OCI-LY7 (cell line): ENCODE data around the gene MKI67.

Source experiments
- EZH2phosphoT487 ChIP-seq: fragments of 200-600 bp; sonication (generic); IDR thresholded peaks from 2 replicates; pipeline ENCODE4 v1.6.1; 2018; ENCODE audit warnings: low read depth, borderline replicate concordance, mild to moderate bottlenecking, mixed run types, antibody characterized with exemption, low read length, moderate library complexity, mixed read lengths
- TF ChIP-seq, protein P1 (sequence below): fragments of 200-600 bp; sonication (generic); conservative IDR thresholded peaks from 2 replicates; pipeline ENCODE4 v1.5.1; 2014; ENCODE audit warnings: mild to moderate bottlenecking, antibody characterized with exemption, low read length, moderate library complexity, mixed read lengths

DNA sequence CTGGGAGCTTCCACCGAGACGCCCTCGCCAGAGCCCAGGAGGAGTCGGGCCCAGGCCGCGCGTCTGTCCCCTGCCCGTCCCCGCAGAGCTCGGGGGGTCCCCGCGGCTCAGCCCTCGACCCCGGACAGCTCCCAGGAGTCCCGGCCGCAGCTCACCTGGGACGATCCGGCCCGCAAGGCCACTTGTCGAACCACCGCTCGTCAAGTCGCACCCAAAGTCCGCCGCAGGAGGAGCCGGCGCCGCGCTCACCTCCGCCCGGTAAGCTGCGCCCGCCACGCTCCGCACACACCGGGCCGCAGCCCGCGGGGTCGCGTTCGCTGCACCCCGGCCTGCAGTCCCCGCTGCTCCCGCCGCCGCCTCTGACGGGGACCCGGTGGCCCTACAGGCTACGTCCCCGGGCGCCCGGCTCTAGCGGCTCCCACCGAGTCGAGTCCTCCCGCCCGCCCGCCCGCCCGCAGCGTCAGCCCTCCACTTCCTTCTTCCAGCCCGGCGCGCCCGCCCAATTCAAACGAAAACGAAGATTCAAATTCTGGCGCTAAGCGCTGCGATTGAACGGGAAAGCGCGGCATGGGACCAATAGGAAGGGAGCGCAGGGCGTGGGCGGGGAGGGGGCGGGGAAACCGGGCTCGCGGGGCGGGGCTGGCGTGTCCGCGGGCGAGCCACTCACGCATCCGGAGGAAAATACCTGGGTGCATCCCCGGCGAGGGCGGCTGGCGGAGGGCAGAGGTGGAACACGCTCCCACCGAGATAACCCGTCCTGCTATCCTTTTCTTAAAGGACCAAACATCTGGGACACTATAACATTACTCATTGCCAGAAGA lies at the start of gene MKI67:
- TF ChIP-seq, protein P1, sequence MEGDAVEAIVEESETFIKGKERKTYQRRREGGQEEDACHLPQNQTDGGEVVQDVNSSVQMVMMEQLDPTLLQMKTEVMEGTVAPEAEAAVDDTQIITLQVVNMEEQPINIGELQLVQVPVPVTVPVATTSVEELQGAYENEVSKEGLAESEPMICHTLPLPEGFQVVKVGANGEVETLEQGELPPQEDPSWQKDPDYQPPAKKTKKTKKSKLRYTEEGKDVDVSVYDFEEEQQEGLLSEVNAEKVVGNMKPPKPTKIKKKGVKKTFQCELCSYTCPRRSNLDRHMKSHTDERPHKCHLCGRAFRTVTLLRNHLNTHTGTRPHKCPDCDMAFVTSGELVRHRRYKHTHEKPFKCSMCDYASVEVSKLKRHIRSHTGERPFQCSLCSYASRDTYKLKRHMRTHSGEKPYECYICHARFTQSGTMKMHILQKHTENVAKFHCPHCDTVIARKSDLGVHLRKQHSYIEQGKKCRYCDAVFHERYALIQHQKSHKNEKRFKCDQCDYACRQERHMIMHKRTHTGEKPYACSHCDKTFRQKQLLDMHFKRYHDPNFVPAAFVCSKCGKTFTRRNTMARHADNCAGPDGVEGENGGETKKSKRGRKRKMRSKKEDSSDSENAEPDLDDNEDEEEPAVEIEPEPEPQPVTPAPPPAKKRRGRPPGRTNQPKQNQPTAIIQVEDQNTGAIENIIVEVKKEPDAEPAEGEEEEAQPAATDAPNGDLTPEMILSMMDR, result no peak
- no peak for TF ChIP-seq EZH2phosphoT487
